Measurements from ENCODE around the gene PODN.

PODN gene

GRCh38 chr1:53114090-53114489 is 52.1 kb downstream of the PODN start:
- DNase-seq (ENCODE audit: low read depth in 3 of 3, low spot score in 1 of 3): no peak

- DNase-seq (ENCODE audit: low read depth in 3 of 3, low spot score in 1 of 3): no peak
These were observed 52.8 kb downstream of the PODN start for GRCh38 chr1:53114581-53115400.

GRCh38 chr1:53115403-53116306 is 53.6 kb downstream of the PODN start:
- no peak for DNase-seq (ENCODE audit: low read depth in 3 of 3, low spot score in 1 of 3)

GRCh38 chr1:53116307-53116810 is 54.3 kb downstream of the PODN start:
- no peak for DNase-seq (ENCODE audit: low read depth in 3 of 3, low spot score in 1 of 3)

- DNase-seq (ENCODE audit: low read depth in 3 of 3, low spot score in 1 of 3): no peak
These were observed 55.1 kb downstream of the PODN start for GRCh38 chr1:53116933-53117600.

GRCh38 chr1:53117836-53118235 is 55.8 kb downstream of the PODN start:
- no peak for DNase-seq (ENCODE audit: low read depth in 3 of 3, low spot score in 1 of 3)

GRCh38 chr1:53120659-53121058 is 58.6 kb downstream of the PODN start:
- no peak for DNase-seq (ENCODE audit: low read depth in 3 of 3, low spot score in 1 of 3)

- DNase-seq (ENCODE audit: low read depth in 3 of 3, low spot score in 1 of 3): no peak
These were observed 59.5 kb downstream of the PODN start for GRCh38 chr1:53121319-53122172.

GRCh38 chr1:53122201-53122885 is 60.3 kb downstream of the PODN start:
- no peak for DNase-seq (ENCODE audit: low read depth in 3 of 3, low spot score in 1 of 3)

- no peak for DNase-seq (ENCODE audit: low read depth in 3 of 3, low spot score in 1 of 3)
These were observed 61.0 kb downstream of the PODN start for GRCh38 chr1:53122961-53123413.

GRCh38 chr1:53123453-53124140 is 61.6 kb downstream of the PODN start:
- DNase-seq (ENCODE audit: low read depth in 3 of 3, low spot score in 1 of 3): no peak

GRCh38 chr1:53125122-53125521 is 63.1 kb downstream of the PODN start:
- DNase-seq (ENCODE audit: low read depth in 3 of 3, low spot score in 1 of 3): no peak

- no peak for DNase-seq (ENCODE audit: low read depth in 3 of 3, low spot score in 1 of 3)
These were observed 63.8 kb downstream of the PODN start for GRCh38 chr1:53125623-53126360.

GRCh38 chr1:53126495-53126894 is 64.5 kb downstream of the PODN start:
- no peak for DNase-seq (ENCODE audit: low read depth in 3 of 3, low spot score in 1 of 3)

GRCh38 chr1:53127546-53127945 is 65.5 kb downstream of the PODN start:
- DNase-seq (ENCODE audit: low read depth in 3 of 3, low spot score in 1 of 3): no peak

- DNase-seq (ENCODE audit: low read depth in 3 of 3, low spot score in 1 of 3): no peak
These were observed 66.4 kb downstream of the PODN start for GRCh38 chr1:53128401-53128800.

- DNase-seq (ENCODE audit: low read depth in 3 of 3, low spot score in 1 of 3): no peak
These were observed 68.0 kb downstream of the PODN start for GRCh38 chr1:53129891-53130597.

GRCh38 chr1:53130598-53130877 is 68.5 kb downstream of the PODN start:
- no peak for DNase-seq (ENCODE audit: low read depth in 3 of 3, low spot score in 1 of 3)

All from stimulated activated CD4-positive, alpha-beta T cell treated with anti-CD3 and anti-CD28 coated beads, TNF-alpha, amount 100 ng/mL, for 1 hour (primary cell).